ENCODE data around the gene FCRL5.

The FCRL5 gene

GRCh38 chr1:157484573-157484972 is 67.7 kb downstream of the FCRL5 start:
- no peak for TF ChIP-seq CTCF (IDR thresholded peaks at IDR 0.05)

GRCh38 chr1:157483635-157484034 is 68.7 kb downstream of the FCRL5 start:
- no peak for TF ChIP-seq CTCF (IDR thresholded peaks at IDR 0.05)

GRCh38 chr1:157482717-157483116 is 69.6 kb downstream of the FCRL5 start:
- TF ChIP-seq CTCF (IDR thresholded peaks at IDR 0.05) = no peak

GRCh38 chr1:157482174-157482573 is 70.1 kb downstream of the FCRL5 start:
- TF ChIP-seq CTCF (IDR thresholded peaks at IDR 0.05) = no peak

- TF ChIP-seq CTCF (IDR thresholded peaks at IDR 0.05) = no peak
Observed at GRCh38 chr1:157478030-157478429, 74.3 kb downstream of the FCRL5 start.

- TF ChIP-seq CTCF (IDR thresholded peaks at IDR 0.05) = no peak
Observed at GRCh38 chr1:157477419-157477818, 74.9 kb downstream of the FCRL5 start.

- TF ChIP-seq CTCF (IDR thresholded peaks at IDR 0.05) = no peak
Observed at GRCh38 chr1:157472959-157473358, 79.4 kb downstream of the FCRL5 start.

GRCh38 chr1:157472056-157472701 is 80.1 kb downstream of the FCRL5 start:
- no peak for TF ChIP-seq CTCF (IDR thresholded peaks at IDR 0.05)
